ENCODE data around the gene OGFOD1.

- TF ChIP-seq CTCF (IDR thresholded peaks at IDR 0.05) (no peak), POLR2A (IDR thresholded peaks at IDR 0.05) (no peak)
Measured at GRCh38 chr16:56491657-56492261, 40.4 kb downstream of the OGFOD1 start.
